Head of caudate nucleus (tissue), 42 donors: ENCODE results near the gene CAPN5.

Experiments used
- DNase-seq, 42 donors: peaks; one replicate each; pipeline versions ENCODE4 v3.0.0 to v3.0.0-alpha.2; 2020 to 2021; ENCODE audit warnings: mixed read lengths in 7 of 42
- intact Hi-C: fragments of 100-400 bp; cut with DNase I; formaldehyde crosslinking; loops from one replicate; pipeline ENCODE4 v1.15.0; 2022

Gene CAPN5

GRCh38 chr11:77106759-77107158 lies 40.0 kb downstream of the CAPN5 start:
- DNase-seq, result no peak
- intact Hi-C loops, result no loop called here

- intact Hi-C loops, result no loop called here
- DNase-seq, result peak in 10 of 42 donors; percentile 28 to 75 (median 52)
Observed at GRCh38 chr11:77107950-77108349, 41.2 kb downstream of the CAPN5 start.

- no peak for DNase-seq
Observed at GRCh38 chr11:77108436-77108835, 41.7 kb downstream of the CAPN5 start.

GRCh38 chr11:77109236-77110019 lies 42.7 kb downstream of the CAPN5 start:
- intact Hi-C loops, result no loop called here

More at GRCh38 chr11:77108436-77108835, 41.7 kb downstream of the CAPN5 start:
- intact Hi-C loops, result no loop called here

GRCh38 chr11:77110836-77111235 lies 44.1 kb downstream of the CAPN5 start:
- DNase-seq, result no peak
- intact Hi-C loops, result no loop called here

More at GRCh38 chr11:77109236-77110019, 42.7 kb downstream of the CAPN5 start:
- no peak for DNase-seq

- intact Hi-C loops, result no loop called here
- no peak for DNase-seq
Observed at GRCh38 chr11:77111277-77111676, 44.5 kb downstream of the CAPN5 start.

GRCh38 chr11:77111946-77112345 lies 45.2 kb downstream of the CAPN5 start:
- no peak for DNase-seq
- intact Hi-C loops, result no loop called here

- no peak for DNase-seq
- intact Hi-C loops, result no loop called here
Observed at GRCh38 chr11:77112641-77113381, 46.0 kb downstream of the CAPN5 start.

GRCh38 chr11:77113382-77114088 lies 46.8 kb downstream of the CAPN5 start:
- DNase-seq, result peak in 15 of 42 donors; percentile 29 to 75 (median 44)
- intact Hi-C loops, result no loop called here

- no peak for DNase-seq
- intact Hi-C loops, result no loop called here
Observed at GRCh38 chr11:77114089-77114463, 47.3 kb downstream of the CAPN5 start.

- intact Hi-C loops, result no loop called here
- DNase-seq, result no peak
Observed at GRCh38 chr11:77115181-77115611, 48.4 kb downstream of the CAPN5 start.

GRCh38 chr11:77115956-77116355 lies 49.2 kb downstream of the CAPN5 start:
- no peak for DNase-seq
- intact Hi-C loops, result no loop called here

GRCh38 chr11:77117492-77117891 lies 50.7 kb downstream of the CAPN5 start:
- intact Hi-C loops, result no loop called here
- DNase-seq, result no peak

GRCh38 chr11:77118086-77118485 lies 51.3 kb downstream of the CAPN5 start:
- intact Hi-C loops, result no loop called here
- no peak for DNase-seq

GRCh38 chr11:77118971-77119370 lies 52.2 kb downstream of the CAPN5 start:
- intact Hi-C loops, result no loop called here
- DNase-seq, result no peak

GRCh38 chr11:77119531-77119936 lies 52.8 kb downstream of the CAPN5 start:
- no peak for DNase-seq
- intact Hi-C loops, result no loop called here

- DNase-seq, result no peak
- intact Hi-C loops, result loop anchor here (10.0 kb wide), 1 partner anchor 424 kb away; no protein-coding TSS in a partner anchor
Observed at GRCh38 chr11:77120571-77120970, 53.8 kb downstream of the CAPN5 start.

GRCh38 chr11:77121096-77121640 lies 54.4 kb downstream of the CAPN5 start:
- intact Hi-C loops, result loop anchor here (10.0 kb wide), 1 partner anchor 424 kb away; no protein-coding TSS in a partner anchor
- no peak for DNase-seq

GRCh38 chr11:77121876-77122575 lies 55.3 kb downstream of the CAPN5 start:
- intact Hi-C loops, result loop anchor here (10.0 kb wide), 1 partner anchor 423 kb away; no protein-coding TSS in a partner anchor
- no peak for DNase-seq
